Stomach (tissue), 4 donors: Measurements from ENCODE around the gene PTPRN.

Experiments
- EP300 ChIP-seq: sonication (generic); formaldehyde crosslinking; IDR thresholded peaks from one replicate; pipeline ENCODE4 v1.6.1; 2017; ENCODE audit warnings: antibody characterized with exemption
- POLR2A ChIP-seq, 4 donors: fragments of 450-650 bp; IDR thresholded peaks; one replicate each; pipeline ENCODE4 v1.6.1; 2016; ENCODE audit warnings: antibody characterized with exemption in 4 of 4, control low read depth in 2 of 4, mild to moderate bottlenecking in 1 of 4, moderate library complexity in 1 of 4
- TF ChIP-seq, protein P1 (sequence below), 7 experiments: fragments of 450-650 bp in 4 of 7; fragments of 200-600 bp in 3 of 7; sonication (generic) in 3 of 7; IDR thresholded peaks; one replicate each; pipeline ENCODE4 v1.5.1; 2016 to 2019; ENCODE audit warnings: antibody characterized with exemption in 7 of 7, control low read depth in 2 of 7, mild to moderate bottlenecking in 1 of 7

- no peak for TF ChIP-seq EP300
- TF ChIP-seq POLR2A (IDR thresholded peaks at IDR 0.05), result no peak
- TF ChIP-seq, protein P1, sequence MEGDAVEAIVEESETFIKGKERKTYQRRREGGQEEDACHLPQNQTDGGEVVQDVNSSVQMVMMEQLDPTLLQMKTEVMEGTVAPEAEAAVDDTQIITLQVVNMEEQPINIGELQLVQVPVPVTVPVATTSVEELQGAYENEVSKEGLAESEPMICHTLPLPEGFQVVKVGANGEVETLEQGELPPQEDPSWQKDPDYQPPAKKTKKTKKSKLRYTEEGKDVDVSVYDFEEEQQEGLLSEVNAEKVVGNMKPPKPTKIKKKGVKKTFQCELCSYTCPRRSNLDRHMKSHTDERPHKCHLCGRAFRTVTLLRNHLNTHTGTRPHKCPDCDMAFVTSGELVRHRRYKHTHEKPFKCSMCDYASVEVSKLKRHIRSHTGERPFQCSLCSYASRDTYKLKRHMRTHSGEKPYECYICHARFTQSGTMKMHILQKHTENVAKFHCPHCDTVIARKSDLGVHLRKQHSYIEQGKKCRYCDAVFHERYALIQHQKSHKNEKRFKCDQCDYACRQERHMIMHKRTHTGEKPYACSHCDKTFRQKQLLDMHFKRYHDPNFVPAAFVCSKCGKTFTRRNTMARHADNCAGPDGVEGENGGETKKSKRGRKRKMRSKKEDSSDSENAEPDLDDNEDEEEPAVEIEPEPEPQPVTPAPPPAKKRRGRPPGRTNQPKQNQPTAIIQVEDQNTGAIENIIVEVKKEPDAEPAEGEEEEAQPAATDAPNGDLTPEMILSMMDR (IDR thresholded peaks at IDR 0.05), result no peak
Observed at GRCh38 chr2:219291910-219292490, 17.2 kb downstream of the PTPRN start.
